NOMO-1 treated with DMSO at 0.1 percent for 48 hours (cell line): ENCODE results near the gene SYNE2.

Experiments used
- DNase-seq: peaks from one replicate; lab custom pipeline; 2025; ENCODE audit not compliant: unreplicated experiment; lab: John Stamatoyannopoulos, UW

Gene SYNE2

DNA sequence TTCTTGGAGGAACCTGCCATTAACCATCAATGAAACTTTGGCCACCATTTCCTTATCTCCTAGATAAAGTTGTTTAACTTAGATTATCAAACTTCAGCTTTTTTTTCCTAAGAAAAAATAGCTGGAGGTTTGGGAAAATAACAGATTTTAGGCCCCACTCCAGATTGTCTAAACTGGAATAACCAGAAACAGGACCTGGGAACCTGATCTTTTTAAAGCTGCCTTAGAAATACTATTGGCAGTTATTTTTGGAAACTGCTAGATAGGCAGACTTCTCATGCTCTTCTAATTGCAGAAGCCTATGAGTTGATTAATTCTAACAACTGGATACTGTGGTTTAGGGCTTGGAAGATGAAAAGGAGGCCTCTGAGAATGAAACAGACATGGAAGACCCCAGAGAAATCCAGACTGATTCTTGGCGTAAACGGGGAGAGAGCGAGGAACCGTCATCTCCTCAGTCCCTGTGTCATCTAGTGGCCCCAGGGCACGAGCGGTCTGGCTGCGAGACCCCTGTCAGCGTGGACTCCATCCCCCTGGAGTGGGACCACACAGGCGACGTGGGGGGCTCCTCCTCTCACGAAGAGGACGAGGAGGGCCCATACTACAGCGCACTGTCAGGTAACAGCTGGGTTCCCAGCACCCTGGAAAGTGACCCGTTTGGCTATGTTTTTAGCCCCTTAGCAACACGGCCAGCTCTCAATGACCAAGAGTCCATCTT is 361.2 kb downstream of the SYNE2 start:
- DNase-seq, result no peak

- no peak for DNase-seq
Observed at GRCh38 chr14:64215274-64215673, 362.5 kb downstream of the SYNE2 start.

DNA sequence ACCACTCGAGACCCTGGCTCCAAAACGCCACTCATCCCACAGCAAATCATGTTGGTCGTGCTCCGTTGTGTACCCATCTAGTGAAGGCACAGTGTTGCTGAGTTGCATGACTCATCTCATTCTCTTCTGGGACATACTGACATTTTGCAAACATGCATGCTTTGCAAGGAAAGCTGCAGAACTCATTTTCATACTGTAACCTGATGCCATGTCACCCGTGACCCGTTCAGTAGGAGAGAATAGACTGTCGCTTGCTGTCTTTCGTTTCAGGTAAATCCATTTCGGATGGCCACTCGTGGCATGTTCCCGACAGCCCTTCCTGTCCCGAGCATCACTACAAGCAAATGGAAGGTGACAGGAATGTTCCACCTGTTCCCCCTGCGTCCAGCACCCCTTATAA is 363.2 kb downstream of the SYNE2 start:
- DNase-seq, result no peak

GRCh38 chr14:64217308-64217707 is 364.5 kb downstream of the SYNE2 start:
- no peak for DNase-seq

DNA sequence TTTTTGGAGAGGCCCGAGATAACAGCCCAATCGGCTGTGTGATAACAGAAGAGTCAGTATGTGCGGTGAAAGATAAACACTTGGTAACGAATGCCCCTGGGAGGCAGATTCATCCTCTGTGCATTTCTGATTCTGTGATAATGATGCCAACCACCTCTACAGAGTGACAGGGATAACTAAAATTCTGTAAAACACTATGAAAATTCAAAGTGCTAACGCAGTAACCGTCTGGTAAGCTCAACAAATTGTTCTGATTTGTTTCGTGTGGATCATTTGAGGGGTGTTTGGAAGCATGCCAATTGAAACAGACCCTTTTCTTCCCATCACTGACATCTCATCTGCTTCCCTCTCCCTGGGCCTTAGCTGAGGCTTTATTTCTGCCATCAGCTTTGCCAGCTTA is 365.0 kb downstream of the SYNE2 start:
- no peak for DNase-seq

DNA sequence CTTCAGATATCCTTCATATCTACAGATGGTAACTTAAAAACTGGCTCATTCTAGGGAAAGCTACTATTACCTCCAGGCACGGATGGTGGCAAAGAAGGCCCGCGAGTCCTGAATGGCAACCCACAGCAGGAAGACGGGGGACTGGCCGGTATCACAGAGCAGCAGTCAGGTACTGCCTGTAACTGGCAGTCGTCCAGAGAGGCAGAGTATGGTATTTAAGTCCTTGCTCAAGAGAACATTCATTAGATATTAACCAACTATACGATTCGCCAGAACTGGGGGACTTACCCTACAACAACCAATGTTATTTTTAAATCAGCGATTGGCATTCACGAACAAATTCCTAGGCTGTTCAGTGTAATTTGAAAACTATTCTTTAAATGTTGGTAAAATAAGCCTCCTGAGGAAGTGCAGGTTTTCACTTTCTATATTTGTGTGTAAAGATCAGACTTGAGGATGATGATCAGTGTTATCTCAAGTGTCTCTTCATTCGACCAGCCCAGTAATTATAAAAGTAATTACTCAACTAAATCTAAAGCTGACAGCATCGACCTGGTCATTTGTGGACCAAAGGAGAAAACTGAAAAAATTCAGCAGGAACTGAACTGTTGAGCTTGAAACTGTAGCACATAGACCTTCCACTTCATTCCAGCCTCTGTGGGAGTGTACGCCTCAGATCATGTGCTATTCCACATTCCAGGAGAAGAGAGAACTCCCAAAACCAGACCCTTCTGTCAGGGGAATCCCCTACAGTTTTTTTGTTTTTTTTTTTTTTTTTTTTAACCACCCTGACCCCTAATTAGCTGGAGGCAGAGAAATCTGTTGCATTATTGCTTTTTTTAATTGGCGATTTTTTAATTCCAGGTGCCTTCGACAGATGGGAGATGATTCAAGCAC is 365.8 kb downstream of the SYNE2 start:
- no peak for DNase-seq

DNA sequence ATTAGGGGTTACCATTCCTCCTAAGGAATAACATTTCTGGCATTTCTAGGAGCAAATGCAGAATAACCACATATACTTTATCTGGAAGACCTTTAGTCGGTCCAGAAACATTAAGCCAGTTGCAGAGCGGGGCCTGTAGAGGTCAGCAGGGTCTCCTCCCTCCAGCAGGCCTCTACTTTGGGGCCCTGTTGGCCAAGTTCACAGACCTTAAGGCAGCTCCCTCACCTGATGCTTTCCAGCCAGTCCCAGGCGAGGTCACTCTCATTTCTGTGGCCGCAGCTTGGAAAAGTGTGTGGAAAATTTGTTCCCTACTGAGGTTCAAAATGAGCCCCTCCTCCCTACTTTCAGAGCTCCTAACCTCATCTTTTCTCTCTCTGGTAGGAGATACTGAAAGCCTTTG is 367.3 kb downstream of the SYNE2 start:
- no peak for DNase-seq

- DNase-seq, result no peak
Observed at GRCh38 chr14:64220466-64220865, 367.7 kb downstream of the SYNE2 start.

DNA sequence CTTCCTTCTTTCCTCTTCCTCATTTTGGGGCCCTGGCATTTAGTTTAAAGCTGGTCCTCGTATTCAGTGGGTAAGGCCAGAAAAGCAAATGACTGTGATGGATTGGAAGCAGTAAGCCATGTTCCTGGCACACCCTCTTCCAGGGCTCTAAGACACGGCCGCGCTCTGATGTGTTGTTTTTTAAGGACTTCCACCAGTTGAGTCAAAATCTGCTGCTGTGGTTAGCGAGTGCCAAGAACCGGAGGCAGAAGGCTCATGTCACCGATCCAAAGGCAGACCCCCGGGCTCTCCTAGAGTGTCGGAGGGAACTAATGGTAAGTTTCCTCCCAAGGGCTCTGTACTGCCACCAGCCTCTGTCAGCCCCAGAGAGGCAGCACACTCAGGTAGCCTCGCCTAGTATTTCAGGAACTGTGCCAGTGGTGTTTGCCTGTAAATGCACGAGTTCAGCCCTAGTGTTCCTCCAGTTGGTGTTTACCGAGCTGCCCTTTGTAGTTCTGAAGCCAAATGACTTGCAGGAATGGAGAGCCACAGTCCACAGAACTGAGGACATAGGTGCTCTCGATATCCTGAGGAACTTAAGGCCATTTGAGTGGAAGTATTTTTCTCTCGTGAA is 368.7 kb downstream of the SYNE2 start:
- DNase-seq, result no peak

DNA sequence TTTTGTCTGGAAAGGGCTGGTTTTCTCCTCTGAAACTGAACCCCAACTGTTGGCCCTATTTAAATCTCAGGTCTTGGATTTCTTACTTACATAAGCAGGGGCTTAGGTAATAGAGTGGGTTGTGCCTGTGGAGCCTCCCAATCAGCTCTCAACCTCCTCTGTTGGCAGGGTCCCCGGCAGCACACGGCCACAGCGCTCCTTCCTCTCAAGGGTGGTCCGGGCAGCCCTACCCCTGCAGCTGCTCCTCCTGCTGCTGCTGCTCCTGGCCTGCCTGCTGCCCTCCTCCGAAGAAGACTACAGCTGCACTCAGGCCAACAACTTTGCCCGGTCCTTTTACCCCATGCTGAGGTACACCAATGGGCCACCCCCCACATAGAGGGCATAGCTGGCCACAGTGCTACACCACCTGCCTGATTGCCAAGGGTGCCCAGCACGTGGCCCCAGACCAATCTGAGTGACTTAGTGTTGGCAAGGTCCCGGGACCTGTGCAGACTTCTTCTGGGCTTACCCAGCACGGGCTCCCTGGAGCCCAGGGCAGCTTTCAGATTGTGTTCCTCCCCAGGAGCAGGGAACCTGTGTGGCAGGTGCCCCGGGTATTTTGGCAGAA is 372.4 kb downstream of the SYNE2 start:
- DNase-seq, result no peak

GRCh38 chr14:64227856-64228255 is 375.1 kb downstream of the SYNE2 start:
- DNase-seq, result no peak

DNA sequence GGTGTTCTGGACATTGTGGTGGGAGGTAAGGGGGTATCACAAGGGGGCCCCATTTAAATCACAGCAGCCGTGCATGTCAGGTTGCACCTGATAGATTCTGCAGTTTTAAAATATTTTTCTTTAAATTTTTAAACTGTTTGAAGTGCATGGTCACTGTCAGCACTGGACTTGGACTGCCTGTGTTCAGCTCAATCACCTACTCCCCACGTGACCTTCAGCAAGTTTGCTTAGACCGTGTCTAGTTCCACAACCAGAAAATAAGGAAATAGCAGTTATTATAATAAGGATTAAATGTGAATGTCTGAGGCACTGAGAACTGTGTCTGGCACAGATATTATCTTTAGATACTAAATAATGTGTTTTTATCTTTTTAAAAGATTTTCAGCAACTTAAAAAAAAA is 376.7 kb downstream of the SYNE2 start:
- DNase-seq, result no peak

DNA sequence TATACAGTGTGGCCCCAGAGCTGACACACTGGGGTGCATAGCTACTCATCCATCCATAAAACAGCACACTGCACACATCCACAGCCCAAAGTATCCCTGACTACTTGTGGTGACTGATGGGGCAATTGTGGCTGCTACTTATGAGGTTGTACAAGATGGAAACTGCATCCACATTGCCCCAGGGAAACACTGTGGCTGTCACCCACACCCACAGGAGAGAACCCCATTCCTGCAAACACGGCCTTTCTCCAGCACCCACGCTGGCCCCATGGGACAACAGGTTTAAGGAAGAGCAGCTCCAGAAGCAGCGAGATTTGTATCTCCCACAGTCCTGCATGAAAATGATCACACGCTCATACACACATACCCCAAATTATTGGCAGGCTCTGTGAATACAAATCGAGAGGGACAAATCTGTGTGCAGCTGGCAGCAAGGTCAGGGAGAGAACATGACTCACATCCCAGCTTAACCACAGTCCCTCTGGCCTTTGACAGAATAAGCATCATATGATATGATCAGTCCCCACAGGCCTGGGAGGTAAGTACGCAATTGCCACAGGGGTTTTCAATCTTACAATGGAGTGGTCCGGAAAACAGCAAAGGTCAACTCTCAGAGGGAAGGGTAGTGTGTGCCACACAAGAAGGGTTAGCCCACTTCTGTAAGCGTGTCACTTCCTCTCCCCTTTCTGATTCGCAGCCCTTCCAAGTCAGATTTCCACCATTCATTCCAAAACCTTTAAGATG is 379.5 kb downstream of the SYNE2 start:
- no peak for DNase-seq

DNA sequence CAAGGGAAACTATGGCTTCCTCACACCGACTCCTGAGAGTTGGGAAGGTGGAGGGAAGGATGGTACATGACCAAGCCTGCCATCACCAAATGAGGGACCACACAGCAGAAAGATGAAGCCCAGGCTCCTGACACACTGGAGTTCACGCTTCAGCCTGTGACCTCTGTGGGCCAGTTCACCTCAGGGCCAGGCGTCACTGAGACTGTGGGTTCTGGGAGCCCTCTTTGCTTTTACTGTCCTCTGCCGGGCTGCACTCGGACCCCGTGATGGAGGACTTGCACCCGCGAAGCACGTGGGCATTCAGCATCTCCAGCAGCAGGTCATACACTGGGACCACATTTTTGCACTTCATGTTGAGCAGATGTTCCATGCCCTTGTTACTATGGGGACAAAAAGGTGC is 380.1 kb downstream of the SYNE2 start:
- DNase-seq, result no peak

DNA sequence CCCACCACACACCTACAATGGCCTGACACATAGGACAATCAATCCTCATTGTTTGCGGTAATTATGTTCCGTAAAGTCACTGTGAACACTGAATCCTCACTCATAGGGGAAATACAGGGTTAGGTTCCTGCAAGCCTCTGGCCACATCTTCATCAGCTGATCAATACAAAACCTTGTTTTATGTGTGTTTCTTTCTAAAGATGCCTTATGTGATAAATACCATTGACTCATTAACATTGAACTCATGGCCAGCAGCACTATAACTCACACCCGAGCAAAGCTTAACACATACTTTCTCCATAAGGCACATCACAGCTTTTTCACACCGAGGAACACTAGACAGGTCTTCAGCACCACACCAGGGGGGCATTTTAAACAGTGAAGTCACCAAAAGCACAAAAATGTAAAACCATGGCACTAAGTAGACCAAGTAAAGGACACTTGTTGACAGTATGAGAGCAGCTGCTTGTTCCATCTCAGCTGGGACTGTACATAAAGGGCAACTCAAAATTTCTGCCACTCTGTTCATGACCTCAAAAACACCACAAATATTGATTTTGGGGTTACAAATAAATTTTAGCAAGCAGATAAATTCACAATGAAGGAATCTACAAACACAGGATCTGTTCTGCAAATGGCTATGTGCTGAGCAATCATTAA is 380.9 kb downstream of the SYNE2 start:
- no peak for DNase-seq

DNA sequence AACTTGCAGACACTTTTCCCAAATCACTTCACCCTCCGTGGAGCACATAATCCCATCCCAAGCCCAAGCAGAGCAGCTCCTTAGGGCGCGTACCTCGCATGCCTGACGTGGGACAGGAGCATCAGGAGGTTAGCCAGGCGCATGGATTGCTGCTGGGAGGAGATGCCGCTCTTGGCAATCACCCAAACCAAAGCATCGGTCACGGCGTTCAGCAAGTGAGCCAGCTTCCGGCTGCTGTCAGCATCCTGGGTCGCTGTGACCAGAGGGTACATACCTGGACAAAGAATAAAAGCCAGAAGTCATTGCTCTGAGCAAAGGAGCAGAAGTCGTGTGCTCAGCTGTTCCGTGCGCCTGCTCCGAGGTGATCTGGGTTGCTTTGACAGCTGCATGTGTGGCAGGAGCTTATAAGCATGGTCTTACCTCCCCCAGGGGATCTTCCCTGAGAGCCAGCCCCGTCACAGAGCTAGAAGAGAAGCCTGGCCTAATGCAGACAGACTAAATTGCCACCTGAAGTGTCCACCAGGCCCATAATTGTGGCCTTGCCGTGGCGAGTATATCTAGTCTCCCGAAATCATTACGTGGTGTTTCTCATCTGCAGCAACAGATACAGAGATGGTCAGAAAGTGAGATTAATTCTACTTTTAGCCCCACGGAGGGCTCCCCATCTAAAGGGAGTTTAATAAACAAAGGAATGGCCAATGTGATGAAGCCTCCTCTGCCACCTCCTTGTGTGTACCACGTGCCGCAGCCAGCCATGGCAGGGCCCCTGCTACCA is 382.3 kb downstream of the SYNE2 start:
- DNase-seq, result no peak

DNA sequence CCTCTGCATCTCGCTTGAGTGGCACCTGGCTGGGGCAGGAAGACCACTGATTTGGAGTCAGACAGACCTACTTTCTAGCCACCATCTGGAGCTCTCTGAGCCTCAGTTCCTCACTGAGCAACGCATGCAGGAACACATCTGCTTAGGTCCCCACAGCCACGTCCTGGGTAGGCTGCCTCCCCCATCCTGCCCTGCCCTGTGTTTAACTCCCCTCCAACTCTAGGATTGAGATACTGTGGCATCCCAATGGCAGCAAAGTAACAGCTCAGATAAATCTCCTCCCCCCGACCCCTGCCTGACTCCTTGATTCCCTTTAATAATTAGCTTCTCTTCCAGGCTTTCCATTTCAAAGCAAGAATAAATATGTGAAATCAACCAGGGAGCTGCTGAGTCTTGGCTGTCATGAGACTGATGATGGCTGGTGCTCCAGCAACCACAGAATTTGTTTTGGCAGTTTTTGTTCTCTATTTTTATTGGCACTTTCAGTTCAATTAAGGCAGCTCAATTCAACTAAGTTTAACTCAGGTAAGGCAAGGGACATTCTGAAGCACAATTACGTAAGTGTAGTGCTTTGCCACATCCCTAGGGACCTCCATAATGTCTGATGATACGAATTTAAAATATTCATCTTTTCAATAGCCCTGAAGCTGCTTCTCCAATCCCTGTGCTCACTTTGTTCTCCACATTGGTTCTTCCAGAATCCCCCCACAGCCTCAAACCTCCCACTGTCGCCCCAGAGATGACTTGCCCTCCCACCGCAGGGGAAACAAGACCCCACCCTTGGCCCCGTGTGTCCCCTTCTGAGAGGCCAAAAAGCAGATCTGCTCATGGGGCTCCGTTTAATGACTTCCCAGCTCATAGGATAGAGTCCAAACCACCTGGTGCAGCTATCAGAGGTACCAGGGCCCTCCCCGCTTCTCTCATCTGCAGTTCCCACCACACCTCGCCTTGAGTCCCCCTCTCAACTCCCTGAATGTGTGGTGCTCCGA is 383.1 kb downstream of the SYNE2 start:
- no peak for DNase-seq

DNA sequence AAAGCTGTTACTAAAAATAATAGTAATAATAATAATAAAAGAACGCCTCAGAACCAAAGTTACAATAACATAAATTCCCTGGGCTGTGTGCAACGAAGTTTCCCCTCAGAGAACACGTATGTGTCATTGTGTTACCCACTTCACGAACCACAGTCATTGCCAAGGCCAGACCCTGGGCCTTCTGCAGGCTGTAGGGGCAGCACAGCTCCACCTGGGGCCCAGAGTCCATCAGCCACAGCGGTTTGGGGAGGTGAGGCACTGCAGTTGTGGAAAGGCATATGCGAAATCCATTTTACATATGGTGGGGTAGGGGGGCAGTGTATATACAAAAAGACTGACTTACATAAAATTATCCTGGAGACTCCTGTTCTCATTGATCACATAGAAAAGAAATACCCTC is 385.2 kb downstream of the SYNE2 start:
- DNase-seq, result no peak
